ENCODE measurements around the gene GET4. TPM values are rescaled to one million over a fixed set of nuclear protein-coding genes. Genes with fewer than 3 reads are reported as not detected.

Gene GET4
- total and polyA plus RNA-seq, 4 donors: 19.5 to 34.7 (median 27.3) TPM

GRCh38 chr7:903921-904755 lies 27.8 kb downstream of the GET4 start:
- Histone ChIP-seq H3K27ac (ENCODE audit: low read depth in 1 of 2, low read length in 2 of 2) (no peak overlapping the region), H3K9ac (ENCODE audit: low read depth in 1 of 2, low read length in 2 of 2) (no peak overlapping the region), H3K4me1 (ENCODE audit: control insufficient read depth in 4 of 4, insufficient read depth in 4 of 4, low read length in 3 of 4) (peaks cover 2 to 16% (median 8%) of the 10 kb centered on the region in 4 donors), H3K27me3 (ENCODE audit: control insufficient read depth in 4 of 4, insufficient read depth in 4 of 4, low read length in 3 of 4) (no peaks in the 10 kb centered on the region), H3K4me3 (ENCODE audit: low read depth in 1 of 3, low read length in 3 of 3) (no peak overlapping the region), H3K36me3 (ENCODE audit: control insufficient read depth in 4 of 4, insufficient read depth in 3 of 4, low read depth in 1 of 4, low read length in 3 of 4) (no peaks in the 10 kb centered on the region), H3K9me3 (ENCODE audit: control insufficient read depth in 4 of 4, low read length in 3 of 4) (no peaks in the 10 kb centered on the region)
- TF ChIP-seq CTCF (IDR thresholded peaks at IDR 0.05; ENCODE audit: low read depth, low read length, missing input control): no peak
- TF ChIP-seq REST (IDR thresholded peaks at IDR 0.05): no peak
- no peak for TF ChIP-seq ZBTB33 (IDR thresholded peaks at IDR 0.05)
- TF ChIP-seq RAD21 (IDR thresholded peaks at IDR 0.05): no peak
- TF ChIP-seq FOXA2 (IDR thresholded peaks at IDR 0.05): no peak
- TF ChIP-seq TAF1 (conservative IDR thresholded peaks at IDR 0.05): no peak
- TF ChIP-seq HNF4G (IDR thresholded peaks at IDR 0.05): no peak
- no peak for TF ChIP-seq JUND (IDR thresholded peaks at IDR 0.05)
- TF ChIP-seq ATF3 (IDR thresholded peaks at IDR 0.05): no peak
- TF ChIP-seq MAX (IDR thresholded peaks at IDR 0.05): no peak
- TF ChIP-seq NR2F2 (IDR thresholded peaks at IDR 0.05): no peak
- no peak for TF ChIP-seq GABPA (IDR thresholded peaks at IDR 0.05 in 1 of 2, conservative IDR thresholded peaks at IDR 0.05 in 1 of 2)
- no peak for TF ChIP-seq SP1 (IDR thresholded peaks at IDR 0.05)
- no peak for TF ChIP-seq YY1 (IDR thresholded peaks at IDR 0.05)
- no peak for TF ChIP-seq HNF4A (conservative IDR thresholded peaks at IDR 0.05)
- no peak for TF ChIP-seq EGR1 (IDR thresholded peaks at IDR 0.05; ENCODE audit: low read depth in 2 of 2)
- TF ChIP-seq FOXA1 (IDR thresholded peaks at IDR 0.05): no peak
- no peak for TF ChIP-seq RXRA (IDR thresholded peaks at IDR 0.05)
- 91% methylated on average over 37 of the region's 37 CpGs for WGBS
- no peak for DNase-seq (ENCODE audit: low spot score)
